ENCODE data around the gene BDKRB2. TPM values are rescaled to one million over a fixed set of nuclear protein-coding genes. Genes with fewer than 3 reads are reported as not detected.

The BDKRB2 gene
- total and polyA plus RNA-seq, 2 experiments from 2014 or later, result 4.4 to 5.9 TPM

DNA sequence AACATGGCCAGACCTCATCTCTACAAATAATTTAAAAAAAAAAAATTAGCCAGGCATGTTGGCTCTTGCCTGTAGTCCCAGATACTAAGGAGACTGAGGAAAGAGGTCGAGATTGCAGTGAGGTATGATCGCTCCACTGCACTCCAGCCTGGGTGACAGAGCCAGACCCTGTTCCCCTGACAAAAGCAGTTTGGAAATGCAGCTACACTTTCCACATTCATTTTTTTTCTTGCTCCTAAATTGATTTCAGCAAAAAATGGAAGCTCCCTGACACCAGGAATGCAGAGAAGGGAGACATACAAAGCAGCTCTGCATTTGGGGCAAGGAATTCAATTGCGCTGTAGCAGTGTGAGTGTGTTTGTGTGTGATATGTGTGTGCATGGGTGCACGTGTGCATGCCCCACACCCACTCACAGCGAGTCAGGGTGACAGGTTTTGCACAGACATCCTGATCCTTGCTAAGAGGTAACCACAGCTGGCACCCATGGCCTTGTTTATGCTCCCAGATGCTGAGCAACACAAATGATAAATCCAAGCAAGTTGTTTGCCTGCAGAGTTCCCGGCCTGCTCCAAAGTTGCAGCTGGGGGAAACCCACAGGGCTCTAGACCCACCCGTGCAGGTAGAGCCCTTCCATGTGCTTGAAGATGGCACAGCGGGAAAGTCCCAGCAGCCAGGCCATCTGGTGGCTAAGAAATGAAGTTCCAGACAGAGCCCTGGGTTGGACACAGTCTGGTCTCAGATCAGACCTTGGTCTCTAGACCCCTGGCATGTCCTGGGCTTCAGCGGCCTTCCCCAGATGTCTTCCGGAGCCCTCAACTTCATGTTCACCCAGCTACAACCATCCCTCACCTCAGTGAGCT is 25.9 kb upstream of the BDKRB2 start:
- 76% methylated on average over 10 of the region's 10 CpGs for whole genome bisulfite sequencing (ENCODE audit: low lambda C conversion rate, missing lambda C conversion rate)
- H3K36me3 ChIP-seq (replicated peaks; ENCODE audit: insufficient read depth, low read depth), result no peaks in the 10 kb centered on the region
- no peaks in the 10 kb centered on the region for H3K9me3 ChIP-seq (ENCODE audit: low read depth)
- H2AFZ ChIP-seq, result no peak overlapping the region
- no peak overlapping the region for H3K4me3 ChIP-seq
- no peaks in the 10 kb centered on the region for H3K9me2 ChIP-seq (replicated peaks; ENCODE audit: insufficient read depth)
- H3K27ac ChIP-seq, result peak overlapping the region; percentile 20
- no peaks in the 10 kb centered on the region for H3K79me2 ChIP-seq
- TF ChIP-seq, protein P1, sequence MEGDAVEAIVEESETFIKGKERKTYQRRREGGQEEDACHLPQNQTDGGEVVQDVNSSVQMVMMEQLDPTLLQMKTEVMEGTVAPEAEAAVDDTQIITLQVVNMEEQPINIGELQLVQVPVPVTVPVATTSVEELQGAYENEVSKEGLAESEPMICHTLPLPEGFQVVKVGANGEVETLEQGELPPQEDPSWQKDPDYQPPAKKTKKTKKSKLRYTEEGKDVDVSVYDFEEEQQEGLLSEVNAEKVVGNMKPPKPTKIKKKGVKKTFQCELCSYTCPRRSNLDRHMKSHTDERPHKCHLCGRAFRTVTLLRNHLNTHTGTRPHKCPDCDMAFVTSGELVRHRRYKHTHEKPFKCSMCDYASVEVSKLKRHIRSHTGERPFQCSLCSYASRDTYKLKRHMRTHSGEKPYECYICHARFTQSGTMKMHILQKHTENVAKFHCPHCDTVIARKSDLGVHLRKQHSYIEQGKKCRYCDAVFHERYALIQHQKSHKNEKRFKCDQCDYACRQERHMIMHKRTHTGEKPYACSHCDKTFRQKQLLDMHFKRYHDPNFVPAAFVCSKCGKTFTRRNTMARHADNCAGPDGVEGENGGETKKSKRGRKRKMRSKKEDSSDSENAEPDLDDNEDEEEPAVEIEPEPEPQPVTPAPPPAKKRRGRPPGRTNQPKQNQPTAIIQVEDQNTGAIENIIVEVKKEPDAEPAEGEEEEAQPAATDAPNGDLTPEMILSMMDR (IDR thresholded peaks at IDR 0.05; ENCODE audit: poor library complexity), result no peak
- no peak for TF ChIP-seq EZH2 (IDR thresholded peaks at IDR 0.05; ENCODE audit: borderline replicate concordance)
- TF ChIP-seq EZH2phosphoT487 (IDR thresholded peaks at IDR 0.05; ENCODE audit: low read depth, severe bottlenecking, unreplicated experiment), result no peak
- H4K20me1 ChIP-seq (ENCODE audit: insufficient read depth, poor library complexity, severe bottlenecking), result no peaks in the 10 kb centered on the region
- H3K27me3 ChIP-seq, result no peaks in the 10 kb centered on the region
- H3K4me2 ChIP-seq, result no peak overlapping the region
- DNase-seq (ENCODE audit: low spot score), result no peak
- peaks cover 14% of the 10 kb centered on the region for H3K4me1 ChIP-seq (ENCODE audit: insufficient read depth)

DNA sequence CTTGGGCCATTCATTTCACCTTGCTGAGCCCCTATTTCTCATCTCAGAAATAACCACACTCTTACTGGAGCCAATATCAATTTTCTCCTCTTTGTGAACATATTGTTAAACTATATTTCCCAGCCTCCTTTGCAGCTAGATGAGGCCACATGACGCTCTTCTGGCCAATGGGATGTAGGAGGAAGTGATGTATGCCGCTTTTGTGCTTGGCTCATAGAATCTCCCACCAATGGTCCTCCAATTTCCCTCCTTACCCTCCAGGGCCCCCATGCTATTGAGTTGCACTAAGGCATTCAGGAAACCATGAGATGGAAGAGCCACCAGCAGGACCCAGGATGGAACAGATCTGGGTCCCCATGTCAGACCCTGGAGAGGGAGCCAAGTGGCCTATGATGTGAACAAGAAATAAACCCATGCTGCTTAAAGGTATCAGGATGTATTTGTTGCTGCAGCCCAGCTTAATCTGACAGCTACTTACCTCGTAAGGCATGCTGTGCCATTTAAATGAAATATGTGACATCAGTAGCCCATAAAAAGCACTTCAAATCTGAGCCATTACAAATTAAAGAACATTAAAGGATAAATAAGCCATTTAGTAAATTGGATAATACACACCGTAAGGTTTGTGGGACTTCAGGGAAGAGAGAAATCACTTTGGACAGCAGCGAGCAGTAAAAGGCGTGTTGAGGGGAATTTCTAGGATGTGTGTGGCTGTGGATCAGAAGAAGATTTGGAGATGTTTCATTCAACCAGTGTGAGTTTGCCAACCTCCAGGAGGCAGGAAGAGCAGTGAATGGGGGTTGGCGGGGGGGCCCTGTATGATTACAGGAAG is 24.4 kb upstream of the BDKRB2 start:
- Histone ChIP-seq H3K9me3 (ENCODE audit: low read depth) (no peaks in the 10 kb centered on the region), H3K4me2 (no peak overlapping the region), H3K79me2 (no peaks in the 10 kb centered on the region), H2AFZ (no peak overlapping the region), H3K4me1 (ENCODE audit: insufficient read depth) (peaks cover 14% of the 10 kb centered on the region), H3K4me3 (no peak overlapping the region), H3K27ac (no peak overlapping the region), H3K9me2 (replicated peaks; ENCODE audit: insufficient read depth) (no peaks in the 10 kb centered on the region), H4K20me1 (ENCODE audit: insufficient read depth, poor library complexity, severe bottlenecking) (no peaks in the 10 kb centered on the region), H3K36me3 (replicated peaks; ENCODE audit: insufficient read depth, low read depth) (no peaks in the 10 kb centered on the region), H3K27me3 (no peaks in the 10 kb centered on the region)
- no peak for TF ChIP-seq EZH2phosphoT487 (IDR thresholded peaks at IDR 0.05; ENCODE audit: low read depth, severe bottlenecking, unreplicated experiment)
- TF ChIP-seq, protein P1 (IDR thresholded peaks at IDR 0.05; ENCODE audit: poor library complexity), result no peak
- TF ChIP-seq EZH2 (IDR thresholded peaks at IDR 0.05; ENCODE audit: borderline replicate concordance), result no peak
- DNase-seq (ENCODE audit: low spot score), result no peak
- WGBS (ENCODE audit: low lambda C conversion rate, missing lambda C conversion rate), result 85% methylated on average over 7 of the region's 7 CpGs

DNA sequence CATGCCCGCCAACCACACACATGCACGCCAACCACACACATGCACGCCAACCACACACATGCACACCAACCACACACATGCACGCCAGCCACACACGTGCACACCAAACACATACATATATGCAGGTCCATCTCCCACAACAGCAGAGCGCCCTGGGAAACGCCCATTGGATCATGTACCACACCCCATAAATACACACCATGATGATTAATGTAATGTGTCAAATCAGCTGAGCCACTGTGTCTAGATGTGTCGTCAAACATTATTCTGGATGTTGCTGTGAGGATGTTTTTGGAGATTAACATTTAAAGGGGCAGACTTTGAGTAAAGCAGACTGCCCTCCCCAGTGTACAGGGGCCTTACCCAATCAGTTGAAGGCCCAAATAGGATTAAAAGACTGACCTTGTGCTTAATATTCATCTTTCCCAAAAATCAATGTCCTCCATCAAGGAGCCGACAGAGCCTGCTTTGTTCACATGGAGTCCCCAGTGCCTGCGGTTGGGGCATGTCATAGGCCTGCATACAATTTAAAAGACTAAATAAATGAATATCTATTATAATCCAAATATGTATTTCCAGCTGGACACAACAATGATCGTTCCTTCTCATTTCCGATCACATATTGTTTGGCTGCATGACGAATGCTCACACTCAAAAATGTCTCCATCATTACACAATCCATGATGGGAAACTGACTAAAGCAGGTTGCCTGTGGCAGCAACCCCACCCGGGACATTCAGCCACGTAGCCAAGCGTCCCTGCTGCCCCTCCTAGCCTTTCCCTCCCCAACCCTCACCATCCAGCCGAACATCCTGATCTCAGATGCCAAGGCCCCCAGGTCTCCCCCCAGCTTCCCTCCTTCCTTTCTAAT is 23.2 kb upstream of the BDKRB2 start:
- Histone ChIP-seq H3K9me2 (replicated peaks; ENCODE audit: insufficient read depth) (no peaks in the 10 kb centered on the region), H3K4me2 (no peak overlapping the region), H3K9me3 (ENCODE audit: low read depth) (no peaks in the 10 kb centered on the region), H3K27ac (no peak overlapping the region), H2AFZ (no peak overlapping the region), H3K36me3 (replicated peaks; ENCODE audit: insufficient read depth, low read depth) (no peaks in the 10 kb centered on the region), H3K4me1 (ENCODE audit: insufficient read depth) (peaks cover 12% of the 10 kb centered on the region), H3K4me3 (no peak overlapping the region), H4K20me1 (ENCODE audit: insufficient read depth, poor library complexity, severe bottlenecking) (no peaks in the 10 kb centered on the region), H3K27me3 (no peaks in the 10 kb centered on the region), H3K79me2 (no peaks in the 10 kb centered on the region)
- TF ChIP-seq EZH2 (IDR thresholded peaks at IDR 0.05; ENCODE audit: borderline replicate concordance) (no peak), EZH2phosphoT487 (IDR thresholded peaks at IDR 0.05; ENCODE audit: low read depth, severe bottlenecking, unreplicated experiment) (no peak)
- TF ChIP-seq, protein P1 (IDR thresholded peaks at IDR 0.05; ENCODE audit: poor library complexity), result no peak
- DNase-seq (ENCODE audit: low spot score), result no peak
- WGBS (ENCODE audit: low lambda C conversion rate, missing lambda C conversion rate), result 93% methylated on average over 17 of the region's 17 CpGs
